ENCODE data around the gene PAQR9.

The PAQR9 gene

GRCh38 chr3:142913432-142913831 is 50.0 kb downstream of the PAQR9 start:
- DNase-seq: no peak

- no peak for DNase-seq
Observed at GRCh38 chr3:142912402-142913172, 50.9 kb downstream of the PAQR9 start.

Data from islet precursor cell (in vitro differentiated cells).